ENCODE results near the gene SCN8A.

The SCN8A gene

GRCh38 chr12:51852404-51853137, 261.5 kb downstream of the SCN8A start:
- DNase-seq (ENCODE audit: low read depth) = no peak

DNA sequence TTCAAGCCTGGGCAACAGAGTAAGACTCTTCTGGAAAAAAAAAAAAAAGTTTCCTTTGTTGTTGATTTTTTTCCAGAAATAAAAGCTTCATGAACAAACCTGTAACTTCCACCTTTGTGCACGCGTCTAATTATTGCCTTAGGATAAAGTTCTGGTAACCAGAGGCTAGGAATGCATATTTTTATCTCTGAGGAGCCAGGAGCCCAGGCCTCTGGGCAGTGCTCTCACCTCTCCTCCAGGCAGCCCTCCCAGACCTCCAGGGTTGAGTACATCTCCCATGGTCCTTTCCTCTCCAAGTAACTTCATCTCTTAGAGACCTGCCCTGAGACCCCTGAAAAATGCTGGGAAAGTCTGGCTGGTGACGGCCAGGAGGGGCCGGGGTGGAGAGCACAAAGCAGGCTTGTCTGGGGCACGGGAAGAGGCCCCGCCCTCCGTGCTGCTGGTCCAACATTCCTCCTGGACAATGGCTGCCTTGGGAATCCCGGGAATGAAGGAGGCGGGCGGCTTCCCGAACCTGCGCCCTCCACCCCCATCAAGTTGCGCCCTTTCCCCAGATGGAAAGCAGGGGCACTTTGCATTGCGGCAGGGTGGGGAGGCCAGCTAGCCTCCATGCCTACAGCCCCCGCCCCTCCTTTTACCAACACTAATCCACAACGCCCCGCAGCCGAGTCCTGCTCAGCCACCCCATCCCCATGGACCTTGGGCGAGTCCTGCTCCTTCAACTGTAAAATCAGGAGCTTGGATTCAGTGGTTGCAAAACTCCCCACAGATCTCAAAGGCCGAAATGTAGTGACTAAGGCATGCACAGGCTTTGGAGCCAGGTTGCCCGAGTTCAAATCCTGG, 264.8 kb downstream of the SCN8A start:
- no peak for DNase-seq (ENCODE audit: low read depth)

- no peak for DNase-seq (ENCODE audit: low read depth)
Observed at GRCh38 chr12:51860986-51861385, 270.0 kb downstream of the SCN8A start.

Data from activated T-helper 1 cell treated with Interleukin-2 at 50 U/mL for 16 hours (primary cell).